AG08396 (cell line): Measurements from ENCODE around the gene OTOP3.

Source experiments
- DNase-seq: peaks from one replicate; pipeline ENCODE4 v3.0.0; 2012; ENCODE audit warnings: low spot score, mixed read lengths

OTOP3 gene

DNA sequence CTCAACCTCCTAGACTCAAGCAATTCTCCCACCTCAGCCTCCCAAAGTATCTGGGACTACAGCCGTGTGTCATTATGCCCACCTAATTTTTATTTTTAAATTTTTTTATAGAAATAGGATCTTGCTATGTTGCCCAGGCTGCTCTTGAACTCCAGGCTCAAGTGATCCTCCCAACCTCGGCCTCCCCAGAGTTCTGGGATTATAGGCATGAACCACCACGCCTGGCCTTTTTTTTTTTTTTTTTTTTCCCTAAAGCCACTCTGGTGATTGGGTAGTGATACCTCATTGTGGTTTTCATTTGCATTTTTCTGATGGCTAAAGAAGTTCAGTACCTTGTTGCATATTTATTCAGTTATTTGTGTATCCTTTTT, 50.5 kb downstream of the OTOP3 start:
- no peak for DNase-seq

DNA sequence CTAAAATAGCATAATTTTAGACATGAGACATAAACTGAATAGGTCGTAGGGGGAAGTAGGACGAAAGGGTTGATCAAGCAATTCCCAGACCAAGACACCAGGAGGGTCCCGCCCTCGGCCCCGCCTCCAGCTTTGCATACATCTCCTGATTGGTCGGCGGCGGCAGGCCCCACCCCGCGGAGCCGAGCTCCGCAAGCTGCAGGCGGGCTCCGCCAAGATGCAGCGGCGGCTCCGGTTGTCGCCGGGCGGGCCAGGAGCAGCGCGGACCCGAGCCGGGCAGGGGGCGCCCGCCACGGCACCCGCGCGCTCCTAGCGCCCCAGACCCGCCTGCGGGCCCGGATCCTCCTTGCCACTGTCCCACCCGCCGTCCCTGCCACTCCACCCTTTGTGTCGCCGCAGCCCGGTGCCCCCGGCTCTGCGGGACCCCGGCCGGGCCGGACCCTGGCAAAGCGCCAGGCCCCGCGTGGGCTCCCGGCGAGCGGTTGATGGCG, 51.8 kb downstream of the OTOP3 start, which contains the start of gene CDR2L:
Gene CDR2L, plus strand, starts transcription at position 215 of the 491 bp plus-strand sequence. CDS start 412 bp downstream, outside the sequence.
- DNase-seq = peak; percentile 98

DNA sequence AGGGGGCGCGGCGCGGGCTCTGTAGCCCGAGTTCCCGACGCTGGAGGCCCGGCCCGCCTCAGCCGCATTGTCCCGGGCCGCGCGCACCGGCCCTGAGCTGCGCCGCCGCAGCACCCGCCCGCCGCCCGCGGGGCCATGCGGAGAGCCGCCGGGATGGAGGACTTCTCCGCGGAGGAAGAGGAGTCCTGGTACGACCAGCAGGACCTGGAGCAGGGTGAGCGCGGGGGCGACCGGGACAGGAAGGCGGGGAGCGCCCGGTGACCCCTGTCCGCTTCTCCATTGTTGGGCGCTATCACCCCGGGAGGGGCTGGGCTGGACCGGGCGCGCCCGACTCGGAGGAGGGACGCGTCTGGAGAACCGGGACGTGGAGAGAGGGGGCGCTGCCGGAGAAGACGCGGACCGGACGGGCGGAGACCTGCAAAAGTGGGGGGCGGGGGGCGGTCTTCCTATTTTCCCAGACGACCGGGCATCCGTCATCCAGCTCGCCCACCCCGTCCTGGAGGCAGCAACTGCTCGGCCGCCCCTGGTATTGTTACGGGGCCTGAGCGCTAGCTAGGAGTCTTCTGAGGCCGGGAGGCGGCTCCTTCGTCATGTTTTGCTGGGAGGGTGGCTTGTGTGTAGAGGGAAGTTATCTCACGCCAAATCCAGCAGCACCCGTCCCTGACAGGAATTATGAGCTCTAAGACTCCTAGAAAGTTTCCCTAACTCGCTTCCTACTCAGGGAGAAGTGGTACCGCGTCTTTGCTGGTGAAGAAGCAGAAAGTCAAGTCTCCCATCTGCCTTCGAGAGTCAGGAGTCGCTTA, 52.4 kb downstream of the OTOP3 start:
- DNase-seq = peak; percentile 82

- DNase-seq = no peak
These were observed 54.9 kb downstream of the OTOP3 start for GRCh38 chr17:74990581-74991105.

- no peak for DNase-seq
These were observed 56.5 kb downstream of the OTOP3 start for GRCh38 chr17:74992223-74992622.

GRCh38 chr17:74994440-74994839, 58.7 kb downstream of the OTOP3 start:
- DNase-seq = no peak

GRCh38 chr17:74995847-74996246, 60.1 kb downstream of the OTOP3 start:
- no peak for DNase-seq

GRCh38 chr17:74998783-74999182, 63.1 kb downstream of the OTOP3 start:
- DNase-seq = no peak

DNA sequence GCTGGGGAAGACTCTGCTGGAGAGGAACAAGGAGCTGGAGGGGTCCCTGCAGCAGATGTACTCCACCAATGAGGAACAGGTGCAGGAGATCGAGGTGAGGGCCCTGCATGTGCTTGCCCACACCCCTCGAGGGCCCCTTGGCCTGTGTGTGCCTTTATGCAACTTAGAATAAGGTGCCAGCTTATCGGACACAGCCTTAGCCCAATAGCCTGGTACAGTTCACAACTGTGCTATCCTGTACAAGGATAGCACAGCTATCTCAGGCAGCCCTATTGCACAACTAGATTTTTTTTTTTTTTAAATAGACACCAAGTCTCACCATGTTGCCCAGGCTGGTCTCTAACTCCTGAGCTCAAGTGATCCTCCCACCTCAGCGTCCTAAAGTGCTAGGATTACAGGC, 63.8 kb downstream of the OTOP3 start:
- DNase-seq = no peak
